H1 (cell line): Measurements from ENCODE around the gene ZNF469. TPM values are rescaled to one million over a fixed set of nuclear protein-coding genes. Genes with fewer than 3 reads are reported as not detected.

Experiments used
- EP300 ChIP-seq, 2 experiments: IDR thresholded peaks; 1 replicate in 1 of 2; 2 replicates in 1 of 2; pipeline ENCODE4 v1.6.1; 2011 to 2012; ENCODE audit warnings: low read depth in 2 of 2, low read length in 2 of 2, mild to moderate bottlenecking in 2 of 2, borderline replicate concordance in 1 of 2, inconsistent platforms in 1 of 2, moderate library complexity in 1 of 2
- SP4 ChIP-seq: IDR thresholded peaks from 2 replicates; pipeline ENCODE4 v1.6.1; 2012; ENCODE audit warnings: low read length, inconsistent platforms
- TBP ChIP-seq: IDR thresholded peaks from 2 replicates; pipeline ENCODE4 v1.6.1; 2011; ENCODE audit warnings: low read depth, low read length, improper control_type of control experiment
- polyA plus RNA-seq, 7 experiments: library from polyadenylated mRNA; depleted of rRNA in 3 of 7; stranded (reverse) in 5 of 7; unstranded in 2 of 7; fragments of >200 nt in 5 of 7; fragments of 200-250 nt in 2 of 7; gene quantifications; 1 replicate in 5 of 7; 2 replicates in 1 of 7; 4 replicates in 1 of 7; pipeline versions ENCODE4 v1.2.1 to v1.2.3, GENCODE V29; 2011 to 2013; ENCODE audit warnings: missing spikeins in 2 of 7, mixed read lengths in 2 of 7
- total RNA-seq: library from RNA; stranded (reverse); fragmentation: NEBNext Ultra II Directional; extraction: Animal tissue kit (Norgen Biotek cat#: 25700); gene quantifications from 2 replicates; pipeline ENCODE4 v1.2.1, GENCODE V29; 2021
- TF ChIP-seq, protein P1 (sequence below), 3 experiments: IDR thresholded peaks; 1 replicate in 2 of 3; 2 replicates in 1 of 3; pipeline versions ENCODE4 v1.5.1 to v1.6.1; 2011; ENCODE audit warnings: low read length in 3 of 3, mild to moderate bottlenecking in 3 of 3, inconsistent platforms in 2 of 3, low read depth in 1 of 3, moderate library complexity in 1 of 3; ENCODE audit not compliant: insufficient read depth in 1 of 3; ENCODE audit errors: control extremely low read depth in 1 of 3
- TF ChIP-seq, protein P2 (sequence below): IDR thresholded peaks from 2 replicates; pipeline ENCODE4 v1.6.1; 2012; ENCODE audit warnings: inconsistent platforms

Gene ZNF469
- total and polyA plus RNA-seq, 2 of the 8 experiments (the other 6 are each of a cell fraction or from before 2014, with no cell fraction given) = 0.30 to 1.8 TPM

DNA sequence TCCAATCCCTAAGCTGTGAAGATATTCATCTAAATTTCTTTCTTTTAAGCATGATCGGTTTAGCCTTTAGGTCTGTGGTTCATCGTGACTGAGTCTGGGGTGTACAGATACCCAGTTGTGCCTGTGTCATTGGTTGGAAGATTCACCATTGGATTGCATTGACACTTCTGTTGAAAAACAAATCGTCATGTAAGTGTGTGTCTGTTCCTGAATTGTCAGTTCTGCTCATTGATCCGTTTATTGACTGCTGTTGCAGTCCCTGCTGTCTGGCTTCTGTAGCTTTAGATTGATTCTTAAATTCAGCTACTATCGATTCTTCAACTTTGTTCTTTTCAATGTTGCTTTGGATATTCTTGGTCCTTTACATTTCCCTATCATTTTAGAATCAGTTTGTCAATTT lies 21.0 kb upstream of the ZNF469 start (continued):
- TF ChIP-seq, protein P1, sequence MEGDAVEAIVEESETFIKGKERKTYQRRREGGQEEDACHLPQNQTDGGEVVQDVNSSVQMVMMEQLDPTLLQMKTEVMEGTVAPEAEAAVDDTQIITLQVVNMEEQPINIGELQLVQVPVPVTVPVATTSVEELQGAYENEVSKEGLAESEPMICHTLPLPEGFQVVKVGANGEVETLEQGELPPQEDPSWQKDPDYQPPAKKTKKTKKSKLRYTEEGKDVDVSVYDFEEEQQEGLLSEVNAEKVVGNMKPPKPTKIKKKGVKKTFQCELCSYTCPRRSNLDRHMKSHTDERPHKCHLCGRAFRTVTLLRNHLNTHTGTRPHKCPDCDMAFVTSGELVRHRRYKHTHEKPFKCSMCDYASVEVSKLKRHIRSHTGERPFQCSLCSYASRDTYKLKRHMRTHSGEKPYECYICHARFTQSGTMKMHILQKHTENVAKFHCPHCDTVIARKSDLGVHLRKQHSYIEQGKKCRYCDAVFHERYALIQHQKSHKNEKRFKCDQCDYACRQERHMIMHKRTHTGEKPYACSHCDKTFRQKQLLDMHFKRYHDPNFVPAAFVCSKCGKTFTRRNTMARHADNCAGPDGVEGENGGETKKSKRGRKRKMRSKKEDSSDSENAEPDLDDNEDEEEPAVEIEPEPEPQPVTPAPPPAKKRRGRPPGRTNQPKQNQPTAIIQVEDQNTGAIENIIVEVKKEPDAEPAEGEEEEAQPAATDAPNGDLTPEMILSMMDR (IDR thresholded peaks at IDR 0.05; ENCODE audit: control extremely low read depth in 1 of 3, insufficient read depth in 1 of 3, low read depth in 1 of 3, low read length in 3 of 3) = no peak
- TF ChIP-seq, protein P2, sequence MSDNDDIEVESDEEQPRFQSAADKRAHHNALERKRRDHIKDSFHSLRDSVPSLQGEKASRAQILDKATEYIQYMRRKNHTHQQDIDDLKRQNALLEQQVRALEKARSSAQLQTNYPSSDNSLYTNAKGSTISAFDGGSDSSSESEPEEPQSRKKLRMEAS = no peak
- TF ChIP-seq TBP = no peak
- no peak for TF ChIP-seq EP300 (IDR thresholded peaks at IDR 0.05; ENCODE audit: borderline replicate concordance in 1 of 2, low read depth in 2 of 2, low read length in 2 of 2)
- no peak for TF ChIP-seq SP4
